SJSA1 (cell line): ENCODE results near the gene SLC52A3. TPM values are rescaled to one million over a fixed set of nuclear protein-coding genes. Genes with fewer than 3 reads are reported as not detected.

Experiments used
- DNase-seq, 2 experiments: peaks; one replicate each; pipeline ENCODE4 v3.0.0-alpha.2; 2015 to 2020; ENCODE audit warnings: low spot score in 2 of 2, low read depth in 1 of 2
- H3K27ac ChIP-seq: fragments of 250-450 bp; sonication (Bioruptor Pico); 2 replicates; pipeline ENCODE4 v1.5.1; 2020; ENCODE audit warnings: mild to moderate bottlenecking, moderate library complexity
- H3K27me3 ChIP-seq: fragments of 250-450 bp; sonication (Bioruptor Pico); replicated peaks from 2 replicates; pipeline ENCODE4 v1.5.1; 2020; ENCODE audit warnings: mild to moderate bottlenecking, moderate library complexity
- H3K36me3 ChIP-seq: fragments of 250-450 bp; sonication (Bioruptor Pico); 2 replicates; pipeline ENCODE4 v1.5.1; 2020; ENCODE audit warnings: mild to moderate bottlenecking
- H3K4me1 ChIP-seq: fragments of 250-450 bp; sonication (Bioruptor Pico); replicated peaks from 2 replicates; pipeline ENCODE4 v1.6.1; 2021; ENCODE audit warnings: mild to moderate bottlenecking
- H3K4me3 ChIP-seq: fragments of 250-450 bp; sonication (Bioruptor Pico); 2 replicates; pipeline ENCODE4 v1.5.1; 2020; ENCODE audit warnings: mild to moderate bottlenecking
- H3K9me3 ChIP-seq: fragments of 250-450 bp; sonication (Bioruptor Pico); replicated peaks from 2 replicates; pipeline ENCODE4 v1.5.1; 2020; ENCODE audit warnings: mild to moderate bottlenecking
- total RNA-seq: library from RNA; depleted of rRNA; stranded (reverse); fragments of >200 nt; shearing (Covaris generic); gene quantifications from 2 replicates; pipeline ENCODE4 v1.2.3, GENCODE V29; 2014

Gene SLC52A3
- total RNA-seq, 1 experiment from 2014 or later = not detected

GRCh38 chr20:779771-780170 lies 11.5 kb upstream of the SLC52A3 start:
- no peak overlapping the region for H3K27ac ChIP-seq
- DNase-seq = no peak
- H3K4me3 ChIP-seq = no peak overlapping the region
- H3K4me1 ChIP-seq = no peaks in the 10 kb centered on the region
- H3K27me3 ChIP-seq = peaks cover 15% of the 10 kb centered on the region
- H3K9me3 ChIP-seq = no peaks in the 10 kb centered on the region; the same call in 1 of the 2 replicates
- H3K36me3 ChIP-seq = no peaks in the 10 kb centered on the region

- DNase-seq = no peak
- no peak overlapping the region for H3K27ac ChIP-seq
- H3K4me1 ChIP-seq = no peaks in the 10 kb centered on the region
- H3K9me3 ChIP-seq = no peaks in the 10 kb centered on the region
- no peak overlapping the region for H3K4me3 ChIP-seq
- peaks cover 20% of the 10 kb centered on the region for H3K27me3 ChIP-seq
- H3K36me3 ChIP-seq = no peaks in the 10 kb centered on the region
These were observed 7.9 kb upstream of the SLC52A3 start for GRCh38 chr20:776165-776564.

GRCh38 chr20:775679-776135 lies 7.4 kb upstream of the SLC52A3 start:
- Histone ChIP-seq H3K27me3 (peaks cover 19% of the 10 kb centered on the region), H3K9me3 (no peaks in the 10 kb centered on the region), H3K4me3 (no peak overlapping the region)

GRCh38 chr20:774660-775057 lies 6.4 kb upstream of the SLC52A3 start:
- no peak for DNase-seq
- H3K36me3 ChIP-seq = no peaks in the 10 kb centered on the region

More at GRCh38 chr20:775679-776135, 7.4 kb upstream of the SLC52A3 start:
- no peak for DNase-seq
- Histone ChIP-seq H3K36me3 (no peaks in the 10 kb centered on the region), H3K4me1 (no peaks in the 10 kb centered on the region), H3K27ac (no peak overlapping the region)

GRCh38 chr20:774016-774659 lies 5.8 kb upstream of the SLC52A3 start:
- DNase-seq = no peak
- no peaks in the 10 kb centered on the region for H3K36me3 ChIP-seq
- H3K9me3 ChIP-seq = no peaks in the 10 kb centered on the region
- H3K27me3 ChIP-seq = peaks cover 10% of the 10 kb centered on the region
- H3K27ac ChIP-seq = no peak overlapping the region
- H3K4me3 ChIP-seq = no peak overlapping the region
- no peaks in the 10 kb centered on the region for H3K4me1 ChIP-seq

More at GRCh38 chr20:774660-775057, 6.4 kb upstream of the SLC52A3 start:
- no peak overlapping the region for H3K4me3 ChIP-seq
- H3K9me3 ChIP-seq = no peaks in the 10 kb centered on the region
- no peak overlapping the region for H3K27ac ChIP-seq
- H3K4me1 ChIP-seq = no peaks in the 10 kb centered on the region
- peaks cover 10% of the 10 kb centered on the region for H3K27me3 ChIP-seq

GRCh38 chr20:772806-773205 lies 4.5 kb upstream of the SLC52A3 start:
- H3K4me3 ChIP-seq = no peak overlapping the region
- DNase-seq = no peak
- H3K27ac ChIP-seq = no peak overlapping the region
- H3K4me1 ChIP-seq = no peaks in the 10 kb centered on the region
- H3K9me3 ChIP-seq = no peaks in the 10 kb centered on the region
- peaks cover 15% of the 10 kb centered on the region for H3K27me3 ChIP-seq
- H3K36me3 ChIP-seq = no peaks in the 10 kb centered on the region

GRCh38 chr20:771741-772464 lies 3.6 kb upstream of the SLC52A3 start:
- H3K27ac ChIP-seq = no peak overlapping the region
- peaks cover 17% of the 10 kb centered on the region for H3K27me3 ChIP-seq

GRCh38 chr20:770691-771090 lies 2.4 kb upstream of the SLC52A3 start:
- Histone ChIP-seq H3K4me1 (no peaks in the 10 kb centered on the region), H3K36me3 (no peaks in the 10 kb centered on the region), H3K4me3 (no peak overlapping the region), H3K27ac (no peak overlapping the region), H3K9me3 (no peaks in the 10 kb centered on the region), H3K27me3 (peaks cover 18% of the 10 kb centered on the region)
- DNase-seq = no peak

More at GRCh38 chr20:771741-772464, 3.6 kb upstream of the SLC52A3 start:
- H3K4me3 ChIP-seq = no peak overlapping the region
- H3K9me3 ChIP-seq = no peaks in the 10 kb centered on the region
- no peak for DNase-seq
- H3K36me3 ChIP-seq = no peaks in the 10 kb centered on the region
- no peaks in the 10 kb centered on the region for H3K4me1 ChIP-seq

- DNase-seq = no peak
- no peaks in the 10 kb centered on the region for H3K36me3 ChIP-seq
- H3K9me3 ChIP-seq = no peaks in the 10 kb centered on the region
- no peaks in the 10 kb centered on the region for H3K4me1 ChIP-seq
- peaks cover 18% of the 10 kb centered on the region; the same call in 1 of the 2 replicates for H3K27me3 ChIP-seq
- H3K27ac ChIP-seq = no peak overlapping the region
- no peak overlapping the region for H3K4me3 ChIP-seq
These were observed 1.4 kb downstream of the SLC52A3 start for GRCh38 chr20:766906-767305.

GRCh38 chr20:764255-764654 lies 4.0 kb downstream of the SLC52A3 start:
- Histone ChIP-seq H3K4me1 (no peaks in the 10 kb centered on the region), H3K27me3 (peaks cover 13% of the 10 kb centered on the region), H3K4me3 (no peak overlapping the region), H3K27ac (no peak overlapping the region), H3K36me3 (no peaks in the 10 kb centered on the region), H3K9me3 (no peaks in the 10 kb centered on the region)
- DNase-seq = no peak

GRCh38 chr20:761418-762381 lies 6.6 kb downstream of the SLC52A3 start:
- H3K27me3 ChIP-seq = peaks cover 16% of the 10 kb centered on the region
- DNase-seq = no peak

GRCh38 chr20:760751-761417 lies 7.4 kb downstream of the SLC52A3 start:
- Histone ChIP-seq H3K4me3 (no peak overlapping the region), H3K27me3 (peaks cover 19% of the 10 kb centered on the region), H3K9me3 (no peaks in the 10 kb centered on the region), H3K36me3 (no peaks in the 10 kb centered on the region), H3K27ac (no peak overlapping the region), H3K4me1 (no peaks in the 10 kb centered on the region)
- no peak for DNase-seq

More at GRCh38 chr20:761418-762381, 6.6 kb downstream of the SLC52A3 start:
- H3K9me3 ChIP-seq = no peaks in the 10 kb centered on the region
- no peak overlapping the region for H3K4me3 ChIP-seq
- H3K4me1 ChIP-seq = no peaks in the 10 kb centered on the region
- H3K27ac ChIP-seq = no peak overlapping the region
- H3K36me3 ChIP-seq = no peaks in the 10 kb centered on the region

GRCh38 chr20:757506-757905 lies 10.8 kb downstream of the SLC52A3 start:
- no peaks in the 10 kb centered on the region for H3K36me3 ChIP-seq
- no peak for DNase-seq
- no peaks in the 10 kb centered on the region for H3K9me3 ChIP-seq
- no peak overlapping the region for H3K27ac ChIP-seq
- H3K27me3 ChIP-seq = peaks cover 31% of the 10 kb centered on the region
- H3K4me1 ChIP-seq = no peaks in the 10 kb centered on the region
- H3K4me3 ChIP-seq = no peak overlapping the region
